ENCODE data around the gene JUND. TPM values are rescaled to one million over a fixed set of nuclear protein-coding genes. Genes with fewer than 3 reads are reported as not detected.

Gene JUND
- total and polyA plus RNA-seq, 4 donors: 12.8 to 103 (median 41.8) TPM

GRCh38 chr19:18286973-18287635 lies 5.7 kb upstream of the JUND start (continued):
- TF ChIP-seq REST (IDR thresholded peaks at IDR 0.05): no peak
- no peak for TF ChIP-seq SP1 (IDR thresholded peaks at IDR 0.05)
- no peak for TF ChIP-seq YY1 (IDR thresholded peaks at IDR 0.05)

GRCh38 chr19:18284712-18285360 lies 3.4 kb upstream of the JUND start:
- TF ChIP-seq SP1 (IDR thresholded peaks at IDR 0.05): no peak
- Histone ChIP-seq H3K9me3 (ENCODE audit: control insufficient read depth in 4 of 4, low read length in 3 of 4) (no peaks in the 10 kb centered on the region), H3K27me3 (ENCODE audit: control insufficient read depth in 4 of 4, insufficient read depth in 4 of 4, low read length in 3 of 4) (no peaks in the 10 kb centered on the region), H3K9ac (ENCODE audit: low read depth in 1 of 2, low read length in 2 of 2) (no peak overlapping the region), H3K27ac (ENCODE audit: low read depth in 1 of 2, low read length in 2 of 2) (peak overlapping the region; percentile 5 to 62), H3K4me1 (ENCODE audit: control insufficient read depth in 4 of 4, insufficient read depth in 4 of 4, low read length in 3 of 4) (peaks cover 0 to 12% (median 5%) of the 10 kb centered on the region in 4 donors), H3K36me3 (ENCODE audit: control insufficient read depth in 4 of 4, insufficient read depth in 3 of 4, low read depth in 1 of 4, low read length in 3 of 4) (no peaks in the 10 kb centered on the region), H3K4me3 (ENCODE audit: low read depth in 1 of 3, low read length in 3 of 3) (no peak overlapping the region)
- no peak for DNase-seq (ENCODE audit: low spot score)
- 58% methylated on average over 12 of the region's 12 CpGs for WGBS

- no peak overlapping the region for H3K4me3 ChIP-seq (ENCODE audit: low read depth in 1 of 3, low read length in 3 of 3)
- 95% methylated on average over 5 of the region's 5 CpGs for WGBS
- H3K9ac ChIP-seq (ENCODE audit: low read depth in 1 of 2, low read length in 2 of 2): no peak overlapping the region
- no peak for DNase-seq (ENCODE audit: low spot score)
- H3K9me3 ChIP-seq (ENCODE audit: control insufficient read depth in 4 of 4, low read length in 3 of 4): no peaks in the 10 kb centered on the region
- peaks cover 0 to 2% (median 0%) of the 10 kb centered on the region in 4 donors for H3K36me3 ChIP-seq (ENCODE audit: control insufficient read depth in 4 of 4, insufficient read depth in 3 of 4, low read depth in 1 of 4, low read length in 3 of 4)
- no peak overlapping the region for H3K27ac ChIP-seq (ENCODE audit: low read depth in 1 of 2, low read length in 2 of 2)
- H3K27me3 ChIP-seq (ENCODE audit: control insufficient read depth in 4 of 4, insufficient read depth in 4 of 4, low read length in 3 of 4): no peaks in the 10 kb centered on the region
- TF ChIP-seq RXRA (IDR thresholded peaks at IDR 0.05) (no peak), FOXA2 (IDR thresholded peaks at IDR 0.05) (no peak), FOXA1 (IDR thresholded peaks at IDR 0.05) (no peak), YY1 (IDR thresholded peaks at IDR 0.05) (no peak), HNF4A (conservative IDR thresholded peaks at IDR 0.05) (no peak), SP1 (IDR thresholded peaks at IDR 0.05) (no peak), HNF4G (IDR thresholded peaks at IDR 0.05) (no peak), CTCF (IDR thresholded peaks at IDR 0.05; ENCODE audit: low read depth, low read length, missing input control) (no peak), JUND (IDR thresholded peaks at IDR 0.05) (no peak), EGR1 (IDR thresholded peaks at IDR 0.05; ENCODE audit: low read depth in 2 of 2) (no peak), ATF3 (IDR thresholded peaks at IDR 0.05) (no peak), REST (IDR thresholded peaks at IDR 0.05) (no peak), MAX (IDR thresholded peaks at IDR 0.05) (no peak), NR2F2 (IDR thresholded peaks at IDR 0.05) (no peak)
- peaks cover 5 to 23% (median 14%) of the 10 kb centered on the region in 4 donors for H3K4me1 ChIP-seq (ENCODE audit: control insufficient read depth in 4 of 4, insufficient read depth in 4 of 4, low read length in 3 of 4)
These were observed 1.9 kb upstream of the JUND start for GRCh38 chr19:18283338-18283737.
